ENCODE data around the gene PCDHB10.
"Not testable (repeated sequence)": the region's sequence is repeated elsewhere in the genome, so short reads cannot be mapped to it uniquely, and the experiment has no call there.

The PCDHB10 gene

GRCh38 chr5:141192110-141192725 lies at the start of gene PCDHB10:
PCDHB10 (plus strand) TSS chr5:141192353; CDS start chr5:141192553, 200 bp downstream.
- no peak for DNase-seq

GRCh38 chr5:141149812-141150211 lies 42.3 kb upstream of the PCDHB10 start, which contains the start of gene PCDHB6:
PCDHB6 (plus strand) TSS chr5:141150057; CDS start chr5:141150258, 201 bp downstream.
- DNase-seq: no peak

DNA sequence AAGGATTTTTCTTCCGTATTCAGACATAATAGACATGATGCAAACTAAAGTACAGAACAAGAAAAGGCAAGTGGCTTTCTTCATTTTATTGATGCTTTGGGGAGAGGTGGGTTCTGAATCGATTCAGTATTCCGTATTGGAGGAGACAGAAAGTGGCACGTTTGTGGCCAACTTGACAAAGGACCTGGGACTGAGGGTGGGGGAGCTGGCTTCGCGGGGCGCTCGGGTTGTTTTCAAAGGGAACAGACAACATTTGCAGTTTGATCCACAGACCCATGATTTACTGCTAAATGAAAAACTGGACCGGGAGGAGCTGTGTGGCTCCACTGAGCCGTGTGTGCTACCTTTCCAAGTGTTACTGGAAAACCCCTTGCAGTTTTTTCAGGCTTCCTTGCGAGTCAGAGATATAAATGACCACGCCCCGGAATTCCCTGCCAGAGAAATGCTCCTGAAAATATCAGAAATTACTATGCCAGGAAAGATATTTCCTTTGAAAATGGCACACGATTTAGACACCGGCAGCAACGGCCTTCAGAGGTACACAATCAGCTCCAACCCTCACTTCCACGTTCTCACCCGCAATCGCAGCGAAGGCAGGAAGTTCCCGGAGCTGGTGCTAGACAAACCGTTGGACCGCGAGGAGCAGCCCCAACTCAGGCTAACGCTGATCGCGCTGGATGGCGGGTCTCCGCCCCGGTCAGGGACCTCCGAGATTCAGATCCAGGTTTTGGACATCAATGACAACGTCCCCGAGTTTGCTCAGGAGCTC lies 41.7 kb upstream of the PCDHB10 start:
- DNase-seq: no peak

- DNase-seq: no peak
Observed at GRCh38 chr5:141150993-141151325, 41.2 kb upstream of the PCDHB10 start.

DNA sequence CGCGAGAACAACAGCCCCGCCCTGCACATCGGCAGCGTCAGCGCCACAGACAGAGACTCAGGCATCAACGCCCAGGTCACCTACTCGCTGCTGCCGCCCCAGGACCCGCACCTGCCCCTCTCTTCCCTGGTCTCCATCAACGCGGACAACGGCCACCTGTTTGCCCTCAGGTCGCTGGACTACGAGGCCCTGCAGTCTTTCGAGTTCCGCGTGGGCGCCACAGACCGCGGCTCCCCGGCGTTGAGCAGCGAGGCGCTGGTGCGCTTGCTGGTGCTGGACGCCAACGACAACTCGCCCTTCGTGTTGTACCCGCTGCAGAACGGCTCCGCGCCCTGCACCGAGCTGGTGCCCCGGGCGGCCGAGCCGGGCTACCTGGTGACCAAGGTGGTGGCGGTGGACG lies 40.5 kb upstream of the PCDHB10 start:
- DNase-seq: not testable (repeated sequence)

GRCh38 chr5:141152096-141152495 lies 40.1 kb upstream of the PCDHB10 start:
- DNase-seq: not testable (repeated sequence)

DNA sequence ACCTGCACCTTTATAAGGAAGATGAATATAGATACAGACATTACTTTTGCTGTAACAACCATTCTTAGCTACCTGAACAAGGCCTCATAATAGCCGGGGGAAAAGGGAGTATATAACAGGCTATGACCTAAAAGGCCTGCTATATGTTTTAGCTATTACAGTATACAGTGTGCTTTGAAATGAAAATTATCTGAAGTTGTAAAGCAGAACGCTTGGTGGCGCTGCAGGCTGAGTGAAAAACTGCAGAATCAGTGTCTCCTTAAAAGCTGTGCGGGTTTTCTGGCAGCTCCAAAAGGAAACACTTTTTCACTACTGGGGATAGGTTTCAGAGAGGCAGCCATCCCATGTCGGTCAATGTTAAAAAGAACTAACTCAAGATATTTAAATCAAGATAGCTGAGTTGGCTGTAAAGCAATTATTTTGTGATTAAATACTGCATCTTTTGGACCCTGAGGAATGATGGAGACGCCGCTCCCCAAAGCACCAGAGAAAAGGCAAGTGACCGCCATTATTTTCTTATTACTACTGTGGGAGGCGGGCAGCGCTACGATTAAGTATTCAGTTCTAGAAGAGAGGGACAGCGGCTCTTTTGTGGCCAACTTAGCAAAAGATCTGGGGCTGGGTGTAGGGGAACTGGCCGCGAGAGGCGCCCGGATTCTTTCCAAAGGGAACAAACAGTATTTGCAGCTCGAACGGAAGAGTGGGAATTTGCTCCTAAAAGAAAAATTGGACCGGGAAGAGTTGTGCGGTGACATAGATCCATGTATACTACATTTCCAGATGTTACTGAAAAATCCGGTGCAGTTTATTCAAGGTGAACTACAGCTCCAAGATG lies 36.4 kb upstream of the PCDHB10 start:
- no peak for DNase-seq

- DNase-seq: not testable (repeated sequence)
Observed at GRCh38 chr5:141157356-141157755, 34.8 kb upstream of the PCDHB10 start.

DNA sequence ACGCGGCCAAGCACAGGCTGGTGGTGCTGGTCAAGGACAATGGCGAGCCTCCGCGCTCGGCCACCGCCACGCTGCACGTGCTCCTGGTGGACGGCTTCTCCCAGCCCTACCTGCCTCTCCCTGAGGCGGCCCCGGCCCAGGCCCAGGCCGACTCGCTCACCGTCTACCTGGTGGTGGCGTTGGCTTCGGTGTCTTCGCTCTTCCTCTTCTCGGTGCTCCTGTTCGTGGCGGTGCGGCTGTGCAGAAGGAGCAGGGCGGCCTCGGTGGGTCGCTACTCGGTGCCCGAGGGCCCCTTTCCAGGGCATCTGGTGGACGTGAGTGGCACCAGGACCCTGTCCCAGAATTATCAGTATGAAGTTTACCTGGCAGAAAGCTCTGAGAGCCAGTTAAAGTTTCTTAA lies 34.3 kb upstream of the PCDHB10 start:
- DNase-seq: not testable (repeated sequence)

DNA sequence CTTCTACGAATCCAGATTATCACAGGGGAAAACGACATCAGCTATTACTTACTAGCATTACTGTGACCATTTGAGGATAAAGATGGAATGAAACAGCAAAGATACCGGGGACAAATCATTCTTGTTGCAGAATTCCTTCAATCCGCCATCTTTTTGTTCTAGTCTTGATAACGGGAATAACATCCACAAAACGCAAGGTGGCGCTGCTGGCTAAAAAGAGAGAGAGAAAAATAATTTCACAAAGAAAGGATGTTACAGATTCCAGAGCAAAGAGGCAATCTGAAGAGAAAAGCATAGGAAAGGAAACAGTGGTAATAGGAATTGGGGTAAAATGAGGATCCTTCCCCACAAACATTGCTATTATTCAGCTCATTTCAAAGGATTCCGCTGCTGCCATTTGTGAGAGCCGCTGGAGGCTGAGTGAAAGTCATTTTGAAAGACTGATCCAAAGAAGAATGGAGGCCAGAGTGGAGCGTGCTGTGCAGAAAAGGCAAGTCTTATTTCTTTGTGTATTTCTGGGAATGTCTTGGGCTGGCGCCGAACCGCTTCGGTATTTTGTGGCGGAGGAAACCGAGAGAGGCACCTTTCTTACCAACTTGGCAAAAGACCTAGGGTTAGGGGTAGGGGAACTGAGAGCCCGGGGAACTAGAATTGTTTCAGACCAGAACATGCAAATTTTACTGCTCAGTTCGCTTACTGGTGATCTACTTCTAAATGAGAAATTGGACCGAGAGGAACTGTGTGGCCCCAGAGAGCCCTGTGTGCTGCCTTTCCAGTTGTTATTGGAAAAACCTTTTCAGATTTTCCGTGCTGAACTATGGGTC lies 19.6 kb upstream of the PCDHB10 start, which contains the start of gene PCDHB7:
Gene PCDHB7, plus strand, starts transcription at position 264 of the 824 bp plus-strand sequence. Its CDS starts 192 bp downstream, at position 456.
- no peak for DNase-seq

- not testable (repeated sequence) for DNase-seq
Observed at GRCh38 chr5:141174291-141175104, 17.7 kb upstream of the PCDHB10 start.

- DNase-seq: no peak
Observed at GRCh38 chr5:141175933-141176332, 16.2 kb upstream of the PCDHB10 start.

DNA sequence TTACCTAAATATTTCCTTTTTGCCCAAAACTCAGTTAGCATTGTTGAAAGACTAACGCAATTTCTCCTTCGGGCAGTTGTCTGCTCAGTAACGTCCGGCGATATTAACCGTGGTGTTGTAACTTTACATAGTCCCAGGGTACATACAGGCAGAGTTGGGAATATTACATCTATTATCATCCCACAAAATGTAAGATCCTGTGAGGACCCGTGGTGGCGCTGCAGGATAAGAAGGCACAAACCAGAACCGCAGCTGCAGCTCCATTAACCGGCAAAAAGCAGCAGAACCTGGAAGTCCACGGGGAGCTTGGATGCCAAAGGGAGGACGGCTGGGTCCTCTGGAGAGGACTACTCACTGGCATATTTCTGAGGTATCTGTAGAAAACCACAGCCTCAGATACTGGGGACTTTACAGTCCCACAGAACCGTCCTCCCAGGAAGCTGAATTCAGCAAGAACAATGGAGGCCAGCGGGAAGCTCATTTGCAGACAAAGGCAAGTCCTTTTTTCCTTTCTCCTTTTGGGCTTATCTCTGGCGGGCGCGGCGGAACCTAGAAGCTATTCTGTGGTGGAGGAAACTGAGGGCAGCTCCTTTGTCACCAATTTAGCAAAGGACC lies 14.5 kb upstream of the PCDHB10 start, which contains the start of gene PCDHB8:
Gene PCDHB8, plus strand, starts transcription at position 214 of the 615 bp plus-strand sequence. Its CDS starts 245 bp downstream, at position 459.
- DNase-seq: not testable (repeated sequence)

GRCh38 chr5:141179371-141179770 lies 12.8 kb upstream of the PCDHB10 start:
- not testable (repeated sequence) for DNase-seq

GRCh38 chr5:141179876-141180275 lies 12.3 kb upstream of the PCDHB10 start:
- not testable (repeated sequence) for DNase-seq

GRCh38 chr5:141180313-141180712 lies 11.8 kb upstream of the PCDHB10 start:
- no peak for DNase-seq

DNA sequence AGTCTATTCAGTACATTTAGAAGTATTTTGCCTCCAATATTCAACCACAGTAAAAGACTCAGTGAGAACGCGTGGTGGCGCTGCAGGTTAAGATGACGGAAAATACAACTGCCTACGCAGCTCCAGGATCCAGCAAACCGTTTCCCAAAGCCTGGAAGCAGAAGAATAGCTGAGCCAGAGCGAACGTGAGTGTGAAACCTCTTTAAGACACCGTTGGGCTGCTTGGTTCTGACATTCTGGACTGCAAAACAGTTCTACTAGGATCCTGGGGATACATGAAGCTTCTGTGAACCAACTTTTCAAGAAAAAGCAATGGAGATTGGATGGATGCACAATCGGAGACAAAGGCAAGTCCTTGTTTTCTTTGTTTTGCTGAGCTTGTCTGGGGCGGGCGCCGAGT lies 9.9 kb upstream of the PCDHB10 start, which contains the start of gene PCDHB16:
Gene PCDHB16, plus strand, starts transcription at position 140 of the 400 bp plus-strand sequence. Its CDS starts 173 bp downstream, at position 313.
- DNase-seq: no peak

GRCh38 chr5:141184117-141184855 lies 7.9 kb upstream of the PCDHB10 start:
- not testable (repeated sequence) for DNase-seq

GRCh38 chr5:141186897-141187512 lies 5.1 kb upstream of the PCDHB10 start, which contains the start of gene PCDHB9:
PCDHB9 (plus strand) TSS chr5:141187161; CDS start chr5:141187319, 158 bp downstream.
- DNase-seq: peak; percentile 69
